Ishikawa (cell line): ENCODE results near the gene NRXN3.

Source experiments
- CEBPB ChIP-seq: IDR thresholded peaks from 2 replicates; pipeline ENCODE4 v1.6.1; 2012
- CREB1 ChIP-seq: IDR thresholded peaks from 2 replicates; pipeline ENCODE4 v1.6.1; 2012; ENCODE audit warnings: low read depth
- EP300 ChIP-seq: IDR thresholded peaks from 2 replicates; pipeline ENCODE4 v1.6.1; 2012; ENCODE audit warnings: borderline replicate concordance
- NFIC ChIP-seq: IDR thresholded peaks from 2 replicates; pipeline ENCODE4 v1.6.1; 2012
- TAF1 ChIP-seq: IDR thresholded peaks from 2 replicates; pipeline ENCODE4 v1.6.1; 2012; ENCODE audit warnings: low read depth, mild to moderate bottlenecking
- TF ChIP-seq, protein P1 (sequence below): IDR thresholded peaks from 2 replicates; pipeline ENCODE4 v1.6.1; 2012

DNA sequence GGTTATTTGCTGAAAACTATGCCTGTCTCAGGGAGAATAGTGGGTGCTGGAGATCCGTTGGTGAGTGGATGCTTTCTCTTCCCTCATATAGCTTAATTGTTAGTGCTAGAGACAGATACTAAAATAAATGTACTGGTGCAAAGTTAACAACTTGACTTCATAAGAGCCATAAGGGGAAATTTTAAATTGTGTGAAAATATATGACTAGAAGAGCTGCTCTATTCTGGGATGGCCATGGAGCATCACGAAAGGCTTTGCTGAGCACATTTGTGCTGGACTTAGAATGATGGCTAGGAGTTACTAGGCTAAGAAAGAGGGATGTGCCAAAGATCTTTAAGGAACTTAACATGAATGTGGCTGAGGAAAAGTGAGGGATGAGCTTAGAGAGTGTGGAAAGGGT lies 668.8 kb downstream of the NRXN3 start:
- TF ChIP-seq CEBPB (no peak), TAF1 (no peak), EP300 (no peak), NFIC (no peak), CREB1 (no peak)
- TF ChIP-seq, protein P1, sequence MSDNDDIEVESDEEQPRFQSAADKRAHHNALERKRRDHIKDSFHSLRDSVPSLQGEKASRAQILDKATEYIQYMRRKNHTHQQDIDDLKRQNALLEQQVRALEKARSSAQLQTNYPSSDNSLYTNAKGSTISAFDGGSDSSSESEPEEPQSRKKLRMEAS, result no peak
